T-helper 17 cell (primary cell): Measurements from ENCODE around the gene LRRC8D. TPM values are rescaled to one million over a fixed set of nuclear protein-coding genes. Genes with fewer than 3 reads are reported as not detected.

Experiments used
- ATAC-seq: fragments of 150-1000 bp; cut with Tn5 transposase; 2 replicates; pipeline ENCODE4 v1.10.0; 2021; ENCODE audit warnings: mild to moderate bottlenecking, moderate library complexity
- DNase-seq, 3 donors: peaks; one replicate each; pipeline versions ENCODE4 v3.0.0 to v3.0.0-alpha.2; 2020 to 2021
- H3K9me3 ChIP-seq: one replicate; pipeline ENCODE4 v1.7.0; 2013; ENCODE audit warnings: low read length, mild to moderate bottlenecking; ENCODE audit not compliant: control insufficient read depth, poor library complexity, severe bottlenecking
- H3K27ac Mint-ChIP-seq: one replicate; pipeline ENCODE4 v1.8.0; 2022; ENCODE audit warnings: mild to moderate bottlenecking, moderate library complexity, mixed read lengths
- H3K27me3 Mint-ChIP-seq: one replicate; pipeline ENCODE4 v1.8.0; 2022; ENCODE audit warnings: mixed read lengths
- H3K36me3 Mint-ChIP-seq: one replicate; pipeline ENCODE4 v1.8.0; 2022; ENCODE audit warnings: low read depth, mixed read lengths
- H3K4me1 Mint-ChIP-seq: one replicate; pipeline ENCODE4 v1.8.0; 2022; ENCODE audit warnings: mild to moderate bottlenecking, mixed read lengths
- H3K4me3 Mint-ChIP-seq: one replicate; pipeline ENCODE4 v1.8.0; 2022; ENCODE audit warnings: mild to moderate bottlenecking, moderate library complexity, mixed read lengths
- total RNA-seq, 4 donors: library from RNA in 2 of 4; stranded (reverse) in 2 of 4; gene quantifications; one replicate each; pipeline ENCODE4 v1.2.3 and lab custom pipeline; 2022 to 2026

LRRC8D gene
- total RNA-seq, 2 donors from 2014 or later, result 28.3 to 33.5 TPM

DNA sequence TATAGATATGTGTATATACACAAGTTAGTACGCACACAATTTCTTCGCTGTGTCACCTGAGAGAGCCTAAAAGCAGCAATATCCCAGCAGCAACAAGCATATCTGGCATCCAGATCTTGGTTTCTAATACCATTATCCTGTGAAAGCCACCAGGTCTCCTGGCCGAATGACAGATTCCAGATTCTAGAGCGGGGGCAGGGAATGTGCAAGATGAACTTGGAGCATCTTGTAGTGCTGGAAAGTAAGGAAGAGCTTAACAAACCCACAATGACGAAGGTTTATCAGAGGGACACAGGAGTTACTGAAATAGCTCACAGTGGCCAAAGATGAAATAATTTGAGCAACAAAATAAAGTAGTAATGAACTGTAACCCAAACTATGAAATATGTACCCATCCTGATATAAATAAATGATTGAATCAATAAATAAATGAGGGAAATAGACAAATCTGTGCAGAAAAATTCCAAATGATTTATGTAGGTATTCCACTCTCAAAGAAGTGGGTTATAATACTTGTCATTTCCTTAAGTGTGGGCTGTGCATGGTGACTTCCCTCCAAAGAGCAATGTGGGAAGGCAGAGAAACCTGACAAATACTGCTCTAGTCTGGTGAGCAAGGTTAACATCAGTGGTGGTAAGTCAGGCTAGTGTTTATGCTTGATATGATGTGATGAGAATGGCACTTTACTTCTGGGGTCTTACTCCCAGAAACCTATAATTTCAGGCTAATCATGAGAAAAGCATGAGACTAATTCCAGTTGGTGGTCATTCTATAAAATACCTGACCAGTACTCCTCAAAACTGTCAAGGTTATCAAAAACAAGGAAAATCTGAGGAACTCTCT, 67.9 kb downstream of the LRRC8D start:
- no peak for DNase-seq
- no peaks in the 10 kb centered on the region for H3K9me3 ChIP-seq
- no peak for ATAC-seq
- peaks cover 25% of the 10 kb centered on the region for H3K4me1 Mint-ChIP-seq
- no peak overlapping the region for H3K4me3 Mint-ChIP-seq
- H3K36me3 Mint-ChIP-seq, result peaks cover 6% of the 10 kb centered on the region
- no peaks in the 10 kb centered on the region for H3K27me3 Mint-ChIP-seq
- H3K27ac Mint-ChIP-seq, result peak overlapping the region; percentile 39

DNA sequence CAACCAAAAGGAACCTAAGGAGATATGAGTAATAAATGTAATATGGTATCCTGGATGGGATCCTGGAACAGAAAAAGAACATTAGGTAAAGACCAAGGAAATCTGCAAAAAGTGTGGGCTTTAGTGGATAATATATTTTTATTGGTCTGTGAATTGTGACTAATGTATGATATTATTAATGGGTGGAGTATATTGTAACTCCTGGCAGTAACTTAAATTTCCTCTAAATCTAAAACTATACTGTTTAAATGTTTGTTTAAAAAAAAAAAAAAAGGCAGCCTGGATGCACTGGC, 68.4 kb downstream of the LRRC8D start:
- Mint-ChIP-seq H3K27me3 (no peaks in the 10 kb centered on the region), H3K4me3 (no peak overlapping the region), H3K4me1 (peaks cover 25% of the 10 kb centered on the region), H3K36me3 (peaks cover 6% of the 10 kb centered on the region), H3K27ac (no peak overlapping the region)
- DNase-seq (no peak), ATAC-seq (no peak)
- H3K9me3 ChIP-seq, result no peaks in the 10 kb centered on the region

DNA sequence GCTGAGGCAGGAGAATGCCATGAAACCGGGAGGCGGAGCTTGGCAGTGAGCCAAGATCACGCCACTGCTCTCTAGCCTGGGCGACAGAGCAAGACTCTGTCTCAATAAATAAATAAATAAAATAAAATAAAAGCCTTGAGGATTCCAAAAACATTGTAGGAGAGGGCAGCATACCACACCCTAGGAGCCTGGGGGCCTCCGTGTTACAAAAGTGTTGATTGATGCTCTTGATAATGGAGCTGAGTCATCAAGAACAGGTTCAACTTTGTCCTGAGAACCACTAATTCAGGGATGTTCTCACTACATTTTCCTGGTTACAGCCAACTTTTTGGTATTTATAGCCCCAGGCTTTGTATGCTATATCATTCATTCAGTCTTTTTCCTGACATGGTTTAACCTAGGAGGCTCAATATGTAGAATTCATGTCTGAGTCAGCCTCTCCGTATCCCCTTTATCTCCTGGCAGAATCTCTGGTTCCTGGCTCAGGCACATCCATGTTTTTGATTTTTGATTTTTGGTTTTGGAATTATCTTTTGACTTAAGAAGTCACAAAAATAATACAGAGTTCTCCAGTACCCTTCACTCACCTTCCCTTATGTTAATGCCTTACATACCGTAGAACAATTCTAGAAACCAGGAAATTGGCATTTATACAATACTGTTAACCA, 69.4 kb downstream of the LRRC8D start:
- Mint-ChIP-seq H3K4me1 (peaks cover 19% of the 10 kb centered on the region), H3K36me3 (peaks cover 2% of the 10 kb centered on the region), H3K4me3 (no peak overlapping the region), H3K27me3 (no peaks in the 10 kb centered on the region), H3K27ac (no peak overlapping the region)
- no peak for ATAC-seq
- no peak for DNase-seq
- no peaks in the 10 kb centered on the region for H3K9me3 ChIP-seq

DNA sequence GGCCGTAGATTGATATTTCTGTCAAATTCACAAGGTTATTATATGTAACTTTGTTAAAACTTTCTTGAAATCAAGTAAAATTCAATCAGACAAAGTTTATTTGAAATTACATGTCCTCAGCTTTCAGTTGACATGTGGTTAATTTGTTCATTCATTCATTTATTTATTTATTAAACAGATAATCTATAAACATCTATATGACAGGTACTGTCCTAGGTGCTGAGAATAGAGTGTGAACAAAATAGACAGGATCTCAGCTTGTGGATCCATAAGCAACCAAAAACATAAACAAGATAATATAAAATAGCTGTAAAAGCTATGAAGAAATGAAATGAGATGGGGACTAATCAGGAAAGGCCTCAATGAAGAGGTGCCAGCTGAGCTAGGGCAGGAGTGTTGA, 72.0 kb downstream of the LRRC8D start:
- H3K9me3 ChIP-seq, result no peaks in the 10 kb centered on the region
- Mint-ChIP-seq H3K4me1 (peaks cover 20% of the 10 kb centered on the region), H3K27ac (peak overlapping the region; percentile 24), H3K36me3 (peaks cover 3% of the 10 kb centered on the region), H3K27me3 (no peaks in the 10 kb centered on the region), H3K4me3 (no peak overlapping the region)
- DNase-seq (no peak), ATAC-seq (no peak)

DNA sequence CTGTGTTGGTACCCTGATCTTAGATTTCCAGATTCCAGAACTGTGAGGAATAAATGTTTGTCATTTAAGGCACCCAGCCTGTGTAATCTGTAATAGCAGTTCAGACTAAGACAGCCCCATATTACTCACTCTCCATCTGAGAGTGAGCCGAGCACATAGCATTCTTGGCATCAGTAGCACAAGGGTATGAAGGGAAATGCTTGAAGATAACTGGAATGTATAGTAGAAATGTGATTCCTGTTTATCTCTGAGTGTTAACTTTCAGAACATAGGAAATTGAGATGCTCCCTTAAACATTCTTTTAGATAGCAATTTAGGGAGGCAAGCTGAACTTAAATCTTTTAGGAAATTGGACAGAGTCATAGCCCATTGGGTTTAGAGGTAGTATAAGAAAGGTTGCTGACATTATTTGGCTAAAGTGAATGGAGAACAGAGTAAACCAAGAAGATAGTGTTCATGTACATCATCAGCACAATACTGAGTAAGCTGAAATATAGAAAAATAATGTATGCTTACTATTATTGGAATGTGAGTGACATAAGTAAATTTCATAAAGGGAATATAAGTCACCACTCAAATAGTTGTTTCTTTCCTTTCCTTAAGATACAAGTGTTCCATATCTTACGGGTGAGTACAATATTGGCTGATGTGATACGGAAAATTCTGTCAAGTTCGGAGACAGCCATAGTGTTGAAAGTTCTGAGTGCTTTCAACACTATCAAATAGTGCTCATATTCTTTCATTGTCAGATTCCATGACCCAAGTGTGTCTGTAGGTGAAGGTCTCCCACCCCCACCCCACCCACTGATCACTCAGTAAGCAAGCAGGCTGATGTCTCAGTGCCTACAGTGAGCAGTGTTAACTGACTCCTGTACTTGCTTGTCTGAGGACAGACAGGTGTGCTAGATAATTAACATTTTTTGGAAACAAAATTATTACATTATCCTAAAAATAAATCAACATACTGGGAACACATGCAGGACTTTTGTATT, 73.7 kb downstream of the LRRC8D start:
- Mint-ChIP-seq H3K4me1 (peaks cover 24% of the 10 kb centered on the region), H3K4me3 (no peak overlapping the region), H3K27me3 (no peaks in the 10 kb centered on the region), H3K27ac (no peak overlapping the region), H3K36me3 (peaks cover 3% of the 10 kb centered on the region)
- ATAC-seq (no peak), DNase-seq (no peak)
- no peaks in the 10 kb centered on the region for H3K9me3 ChIP-seq

DNA sequence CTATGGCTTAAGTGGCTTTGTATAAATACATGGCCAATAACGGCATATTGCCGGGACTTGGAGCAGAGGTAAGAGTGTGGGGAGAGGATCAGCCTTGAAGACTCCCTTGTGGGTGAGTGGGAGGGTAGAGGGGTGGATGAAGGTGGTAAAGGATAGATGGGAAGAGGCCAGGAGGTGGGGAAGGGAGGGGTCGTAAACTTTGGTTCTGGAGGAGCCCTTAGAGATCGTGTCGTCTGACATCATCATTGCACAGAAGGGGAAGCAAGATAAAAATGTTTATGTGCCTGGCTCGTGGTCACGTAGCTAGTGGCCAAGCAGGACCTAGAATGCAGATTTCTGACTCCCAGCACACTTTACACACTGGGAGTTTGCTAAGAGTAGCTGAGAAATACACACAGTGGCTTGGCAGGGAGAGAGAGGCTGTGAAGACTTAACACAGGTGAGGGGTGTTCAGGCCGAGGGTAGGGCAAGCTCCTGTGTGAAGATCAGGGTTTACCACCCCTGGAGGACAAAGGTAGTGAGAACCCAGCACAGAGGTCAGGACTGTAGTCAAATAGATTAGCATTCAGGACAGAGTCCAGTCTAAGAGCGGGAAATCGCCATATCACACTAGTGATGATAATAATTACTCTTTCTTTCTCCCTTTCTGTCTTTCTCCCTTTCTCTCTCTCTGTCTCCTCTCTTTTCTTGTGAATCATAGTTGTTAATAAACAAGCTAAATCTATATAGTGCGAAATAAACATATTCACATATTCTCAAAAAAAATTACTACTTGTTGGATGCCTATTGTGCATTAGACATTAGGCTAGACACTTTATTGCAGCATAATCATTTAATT, 75.5 kb downstream of the LRRC8D start:
- no peaks in the 10 kb centered on the region for H3K9me3 ChIP-seq
- Mint-ChIP-seq H3K4me1 (peaks cover 31% of the 10 kb centered on the region), H3K27me3 (no peaks in the 10 kb centered on the region), H3K4me3 (no peak overlapping the region), H3K36me3 (peaks cover 2% of the 10 kb centered on the region), H3K27ac (peak overlapping the region; percentile 19)
- no peak for ATAC-seq
- DNase-seq, result no peak

DNA sequence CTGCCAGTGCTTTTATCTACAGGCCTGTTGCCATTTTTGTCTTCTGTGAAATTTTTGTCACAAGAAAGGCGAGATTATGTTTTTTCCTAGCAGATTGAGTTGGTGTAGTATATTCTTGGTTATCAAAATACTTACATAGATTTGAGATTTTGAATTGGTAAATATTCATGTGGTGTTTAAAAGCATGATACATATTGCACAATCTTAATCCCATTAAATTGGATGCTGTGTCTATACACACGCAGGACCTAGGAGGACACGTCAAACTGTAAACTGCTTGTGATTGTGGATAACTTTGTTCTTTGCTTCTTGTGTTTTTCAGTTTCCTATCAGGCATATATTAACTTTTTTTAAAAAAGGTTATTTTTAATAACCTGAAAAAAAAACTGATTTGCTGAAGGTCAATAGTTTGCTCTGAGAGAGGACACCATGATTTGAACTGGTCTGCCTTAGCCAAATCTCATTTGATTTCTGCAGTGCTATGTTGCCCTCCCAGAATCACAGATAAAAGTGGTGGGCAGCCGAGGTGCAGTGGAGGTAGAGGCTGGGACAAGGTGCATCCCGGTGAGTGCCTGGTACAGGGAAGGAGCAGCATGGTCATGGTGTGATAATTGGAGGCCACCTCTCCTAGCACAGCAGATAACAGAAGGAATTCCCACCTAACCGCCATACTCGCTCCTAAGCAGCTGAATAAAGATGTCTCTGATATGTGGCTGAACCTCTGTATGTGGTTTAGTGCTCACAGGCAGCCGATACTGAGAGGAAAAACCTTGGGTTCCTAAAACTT, 76.7 kb downstream of the LRRC8D start:
- Mint-ChIP-seq H3K4me3 (no peak overlapping the region), H3K27me3 (no peaks in the 10 kb centered on the region), H3K36me3 (peaks cover 2% of the 10 kb centered on the region), H3K4me1 (peaks cover 29% of the 10 kb centered on the region), H3K27ac (no peak overlapping the region)
- H3K9me3 ChIP-seq, result no peaks in the 10 kb centered on the region
- DNase-seq (no peak), ATAC-seq (no peak)

DNA sequence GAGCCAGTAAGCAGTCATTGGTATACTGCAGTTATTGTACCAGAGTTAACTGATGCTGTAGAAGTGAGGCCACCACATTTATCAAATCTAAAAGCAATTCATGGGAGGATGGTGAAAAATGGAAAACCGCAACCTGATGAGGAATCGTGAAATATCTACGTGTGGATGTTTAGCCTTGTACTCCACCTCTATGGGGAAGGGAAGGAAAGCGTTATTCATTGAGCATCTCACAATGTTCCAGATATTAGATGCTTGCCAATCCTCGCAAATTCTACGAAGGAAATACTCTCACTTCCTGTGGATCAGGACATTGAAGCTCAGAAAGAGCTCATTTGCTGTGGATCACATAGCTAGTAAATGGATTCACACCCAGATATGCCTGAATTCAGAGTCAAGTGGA, 77.3 kb downstream of the LRRC8D start:
- no peak overlapping the region for H3K4me3 Mint-ChIP-seq
- peaks cover 2% of the 10 kb centered on the region for H3K36me3 Mint-ChIP-seq
- H3K27me3 Mint-ChIP-seq, result no peaks in the 10 kb centered on the region
- ATAC-seq, result no peak
- H3K4me1 Mint-ChIP-seq, result peaks cover 27% of the 10 kb centered on the region
- no peak overlapping the region for H3K27ac Mint-ChIP-seq
- no peak for DNase-seq
- H3K9me3 ChIP-seq, result no peaks in the 10 kb centered on the region

DNA sequence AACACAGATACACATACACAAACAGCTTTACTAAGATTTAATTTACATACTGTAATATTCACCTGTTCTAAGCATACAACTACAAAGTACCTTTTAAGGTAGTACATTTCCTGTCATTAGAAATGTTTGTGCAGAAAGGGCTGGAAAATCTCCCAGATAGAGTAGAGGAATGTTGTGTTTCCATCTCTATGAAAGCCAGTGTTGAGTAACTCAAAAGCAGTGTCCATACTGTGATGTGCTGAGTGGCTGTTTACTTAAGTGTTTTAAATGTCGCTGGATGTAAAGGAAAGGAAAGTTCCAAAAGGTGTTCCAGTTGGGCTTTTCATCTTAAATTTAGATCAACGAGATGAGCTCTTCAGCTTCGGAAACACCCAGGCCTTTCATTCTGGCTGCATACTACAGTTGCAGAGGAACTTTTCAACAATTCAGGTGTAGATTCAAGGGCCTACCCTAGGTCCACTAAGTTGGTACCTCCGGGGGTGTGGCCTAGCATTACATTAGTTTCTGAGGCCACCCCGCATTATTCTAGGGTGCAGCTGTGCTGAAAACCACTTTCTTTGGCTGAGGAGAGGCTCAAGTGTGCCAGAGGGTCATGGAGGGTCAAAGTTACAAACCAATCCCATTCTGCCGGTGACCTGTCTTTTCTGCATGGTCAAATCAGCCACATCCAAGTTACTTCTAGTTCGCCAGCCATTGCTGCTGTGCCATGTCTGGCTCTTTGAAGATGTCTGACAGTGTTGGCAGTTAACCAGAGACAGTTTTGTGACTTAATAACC, 78.1 kb downstream of the LRRC8D start:
- no peak overlapping the region for H3K4me3 Mint-ChIP-seq
- H3K36me3 Mint-ChIP-seq, result peaks cover 2% of the 10 kb centered on the region
- no peak for DNase-seq
- no peak for ATAC-seq
- peak overlapping the region; percentile 66 for H3K27ac Mint-ChIP-seq
- peaks cover 27% of the 10 kb centered on the region for H3K4me1 Mint-ChIP-seq
- H3K9me3 ChIP-seq, result no peaks in the 10 kb centered on the region
- no peaks in the 10 kb centered on the region for H3K27me3 Mint-ChIP-seq

DNA sequence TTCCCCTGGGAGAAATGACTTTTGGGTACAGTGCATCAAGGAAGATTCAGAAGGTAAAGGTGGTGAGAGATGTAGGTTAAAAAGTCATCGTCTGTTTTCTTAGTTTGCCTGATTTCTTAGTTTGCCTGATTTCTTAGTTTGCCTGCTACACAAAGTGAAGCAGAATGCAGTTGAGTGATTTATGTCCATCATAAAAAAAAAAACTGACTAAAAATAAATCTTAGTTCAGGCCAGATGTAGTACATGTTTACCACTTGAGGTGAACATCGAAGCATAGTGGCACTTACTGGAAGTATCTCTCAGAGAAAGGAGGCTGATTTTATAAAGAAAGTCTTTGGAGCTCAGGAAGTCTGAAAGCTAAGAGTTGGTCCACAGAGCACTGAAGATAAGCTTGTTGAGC, 79.5 kb downstream of the LRRC8D start:
- no peaks in the 10 kb centered on the region for H3K9me3 ChIP-seq
- Mint-ChIP-seq H3K4me1 (peaks cover 28% of the 10 kb centered on the region), H3K27ac (peak overlapping the region; percentile 66), H3K4me3 (no peak overlapping the region), H3K27me3 (no peaks in the 10 kb centered on the region), H3K36me3 (peaks cover 2% of the 10 kb centered on the region)
- no peak for DNase-seq
- no peak for ATAC-seq

DNA sequence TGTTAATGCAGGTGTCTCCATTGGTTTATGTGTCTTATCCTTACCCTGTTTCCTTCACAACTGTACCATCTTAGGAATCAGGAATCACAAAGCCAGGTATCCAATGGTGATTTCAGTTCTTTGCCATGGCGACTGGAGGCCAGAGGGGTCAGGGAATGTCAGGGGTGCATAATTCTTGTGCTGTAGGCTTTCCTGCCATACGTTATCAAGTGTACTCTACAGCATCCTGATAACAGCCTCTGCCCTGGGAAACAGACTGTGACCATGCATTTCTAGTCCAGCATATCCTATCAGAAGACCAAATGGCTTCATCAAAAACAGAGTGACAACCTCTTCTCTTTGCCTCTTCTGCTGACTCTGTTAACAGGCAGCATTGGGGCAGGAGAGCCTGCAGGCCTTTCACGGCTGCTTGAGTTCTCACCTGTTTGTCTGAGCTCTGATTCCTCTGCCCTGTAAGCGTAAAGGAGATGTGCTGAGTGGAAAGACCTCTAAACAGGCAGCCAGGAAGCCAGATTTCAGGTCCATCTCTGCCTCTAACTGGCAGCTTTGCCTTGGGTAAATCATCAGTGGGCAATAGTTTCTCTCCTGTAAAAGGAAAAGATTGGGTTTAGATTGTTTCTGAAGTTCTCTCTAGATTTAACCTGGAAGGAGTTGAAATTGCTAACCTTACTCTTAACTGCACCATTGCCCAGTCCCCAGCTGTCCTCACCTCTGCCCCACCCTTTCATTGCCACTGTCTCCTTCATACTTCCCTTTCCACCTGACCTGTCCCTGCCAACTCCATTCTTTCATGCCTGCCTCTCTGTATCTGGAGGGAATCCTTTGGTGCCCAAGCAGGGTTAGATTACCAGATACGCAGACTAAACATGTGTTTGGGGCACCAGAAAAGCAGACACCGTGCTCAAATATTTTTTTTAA, 80.2 kb downstream of the LRRC8D start:
- H3K36me3 Mint-ChIP-seq, result peaks cover 2% of the 10 kb centered on the region
- H3K27me3 Mint-ChIP-seq, result no peaks in the 10 kb centered on the region
- DNase-seq, result no peak
- no peak overlapping the region for H3K4me3 Mint-ChIP-seq
- H3K27ac Mint-ChIP-seq, result no peak overlapping the region
- H3K4me1 Mint-ChIP-seq, result peaks cover 29% of the 10 kb centered on the region
- H3K9me3 ChIP-seq, result no peaks in the 10 kb centered on the region
- ATAC-seq, result no peak
